ENCODE results near the gene NGRN.

GRCh38 chr15:90300988-90301706 lies 35.7 kb downstream of the NGRN start:
- TF ChIP-seq POLR2AphosphoS5 (IDR thresholded peaks at IDR 0.05) (no peak), CTCF (IDR thresholded peaks at IDR 0.05) (peak; percentile 24 to 86)
